Fibroblast of upper back skin (primary cell): ENCODE data around the gene SLC25A19.
A peak's percentile ranks its signal among the peaks of the same experiment; 100 is the strongest.
"Not testable (repeated sequence)": the region's sequence is repeated elsewhere in the genome, so short reads cannot be mapped to it uniquely, and the experiment has no call there.

ENCODE experiments used
- DNase-seq: peaks from one replicate; pipeline ENCODE4 v3.0.0-alpha.2; 2013

The SLC25A19 gene

GRCh38 chr17:75266316-75267152 is 22.7 kb downstream of the SLC25A19 start:
- no peak for DNase-seq

DNA sequence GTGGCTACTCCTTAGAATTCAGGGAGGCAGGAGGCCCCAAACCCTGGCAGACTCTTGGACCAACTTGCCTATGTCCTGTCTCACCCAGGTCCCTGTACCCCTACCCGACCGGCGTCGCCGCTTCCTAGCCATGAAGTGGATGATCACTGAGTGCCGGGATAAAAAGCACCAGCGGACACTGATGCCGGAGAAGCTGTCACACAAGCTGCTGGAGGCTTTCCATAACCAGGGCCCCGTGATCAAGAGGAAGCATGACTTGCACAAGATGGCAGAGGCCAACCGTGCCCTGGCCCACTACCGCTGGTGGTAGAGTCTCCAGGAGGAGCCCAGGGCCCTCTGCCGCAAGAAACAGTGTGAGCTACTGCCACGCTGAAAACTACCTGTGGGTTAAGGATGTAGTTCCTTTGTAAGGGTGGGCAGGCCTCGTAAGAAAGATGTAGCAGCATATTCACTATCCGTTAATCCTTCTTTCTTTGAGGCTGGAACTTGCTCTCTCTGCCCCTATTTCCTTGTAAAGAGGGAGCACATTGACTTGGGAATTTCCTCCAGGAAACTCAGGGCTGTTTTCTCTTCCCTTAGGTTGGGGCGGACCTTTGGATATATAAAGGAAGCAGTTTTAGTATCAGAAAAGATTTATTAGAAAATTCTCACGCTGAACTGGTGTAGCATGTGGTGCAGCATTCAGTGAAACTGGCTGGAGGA is 23.5 kb downstream of the SLC25A19 start:
- DNase-seq = no peak

GRCh38 chr17:75263055-75263454 is 26.2 kb downstream of the SLC25A19 start:
- DNase-seq = no peak

DNA sequence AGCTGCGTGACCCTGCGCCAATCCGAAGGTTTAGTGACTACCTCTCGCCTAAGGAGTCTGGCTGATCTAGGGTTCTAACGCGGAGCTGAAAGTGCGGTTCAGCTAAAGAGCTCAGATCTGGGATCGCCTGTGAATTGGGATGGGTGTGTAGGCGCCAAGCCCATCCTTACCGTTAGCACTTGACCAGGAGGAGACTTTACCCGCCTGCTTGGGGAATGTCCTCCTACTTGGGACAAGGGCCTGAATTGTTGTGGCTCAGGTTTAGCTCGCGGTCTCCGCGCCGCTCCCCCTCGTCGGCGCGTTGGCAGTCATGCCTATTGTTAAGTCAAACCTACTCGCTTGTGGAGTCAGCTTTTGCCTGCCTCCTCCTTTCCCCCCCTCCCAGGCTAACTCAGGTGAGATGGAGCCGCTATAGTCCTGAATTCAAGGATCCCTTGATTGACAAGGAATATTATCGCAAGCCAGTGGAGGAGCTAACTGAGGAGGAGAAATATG is 27.1 kb downstream of the SLC25A19 start:
- peak; percentile 14 for DNase-seq

DNA sequence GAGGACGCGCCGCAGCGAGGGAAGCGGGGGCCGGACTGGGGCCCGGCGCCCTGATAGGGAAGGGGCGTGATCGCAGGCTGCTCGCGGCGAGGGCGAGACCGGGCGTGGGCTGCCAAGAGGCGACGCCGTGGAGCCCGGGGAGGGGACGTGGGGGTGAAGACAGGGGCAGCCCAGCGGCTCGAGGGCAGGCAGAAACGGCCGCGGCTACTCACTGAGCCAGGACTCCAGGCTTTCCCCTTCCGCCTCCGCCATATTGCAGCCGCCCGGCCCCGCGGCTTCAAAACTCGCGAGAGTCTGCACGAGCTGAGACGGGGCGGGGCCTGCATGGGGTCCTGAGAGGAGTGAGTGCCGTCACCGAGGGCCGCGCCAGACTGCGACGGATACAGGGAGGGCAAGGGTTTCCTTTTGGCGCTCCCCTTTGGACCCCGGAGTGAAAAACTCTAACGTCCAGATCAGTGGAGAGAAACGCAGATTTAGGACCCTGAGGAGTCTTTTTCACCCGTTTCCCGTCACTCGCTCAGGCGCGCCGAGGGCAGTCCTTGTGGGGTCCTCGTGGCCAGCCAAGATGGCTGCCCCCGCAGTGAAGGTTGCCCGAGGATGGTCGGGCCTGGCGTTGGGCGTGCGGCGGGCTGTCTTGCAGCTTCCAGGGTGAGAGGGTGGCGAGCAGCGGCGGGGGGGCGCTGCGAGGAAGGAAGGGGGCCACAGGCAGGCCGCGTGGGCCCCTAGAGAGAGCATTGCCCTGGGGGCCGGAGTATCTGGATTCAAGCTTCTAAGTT is 27.7 kb downstream of the SLC25A19 start, which contains the start of the genes GGA3 and MRPS7:
TSS of gene GGA3 (minus strand) at position 271 of the 776 bp plus-strand sequence. CDS start at position 252, 19 bp downstream.
TSS of gene MRPS7 (plus strand) at position 544 of the 776 bp plus-strand sequence. CDS start at position 566, 22 bp downstream.
- DNase-seq = peak; percentile 93

GRCh38 chr17:75260641-75261335 is 28.4 kb downstream of the SLC25A19 start:
- DNase-seq = no peak

DNA sequence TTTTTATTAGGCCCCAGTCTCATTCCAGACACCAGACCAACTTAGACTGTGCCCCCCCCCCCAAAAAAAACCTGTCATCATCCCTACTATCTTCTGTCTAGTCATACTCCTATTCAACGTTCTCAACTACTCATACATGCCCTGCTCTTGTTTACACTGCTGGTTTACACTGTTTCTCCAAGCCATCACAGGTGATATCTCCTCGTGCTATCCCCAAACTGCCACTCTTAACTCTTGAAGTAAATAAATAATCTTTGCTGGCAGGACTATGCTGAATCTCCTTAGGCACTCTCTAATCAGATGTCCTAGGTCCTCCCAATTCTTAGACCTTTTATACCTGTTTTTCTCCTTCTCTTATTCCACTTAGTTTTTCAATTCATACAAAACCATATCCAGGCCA is 32.0 kb downstream of the SLC25A19 start:
- DNase-seq = not testable (repeated sequence)

- DNase-seq = not testable (repeated sequence)
Measured at GRCh38 chr17:75255954-75256698, 33.1 kb downstream of the SLC25A19 start.

GRCh38 chr17:75252039-75252816 is 37.0 kb downstream of the SLC25A19 start:
- DNase-seq = no peak

- peak; percentile 67 for DNase-seq
Measured at GRCh38 chr17:75250009-75250471, 39.2 kb downstream of the SLC25A19 start.

GRCh38 chr17:75249564-75249963 is 39.7 kb downstream of the SLC25A19 start:
- DNase-seq = no peak

DNA sequence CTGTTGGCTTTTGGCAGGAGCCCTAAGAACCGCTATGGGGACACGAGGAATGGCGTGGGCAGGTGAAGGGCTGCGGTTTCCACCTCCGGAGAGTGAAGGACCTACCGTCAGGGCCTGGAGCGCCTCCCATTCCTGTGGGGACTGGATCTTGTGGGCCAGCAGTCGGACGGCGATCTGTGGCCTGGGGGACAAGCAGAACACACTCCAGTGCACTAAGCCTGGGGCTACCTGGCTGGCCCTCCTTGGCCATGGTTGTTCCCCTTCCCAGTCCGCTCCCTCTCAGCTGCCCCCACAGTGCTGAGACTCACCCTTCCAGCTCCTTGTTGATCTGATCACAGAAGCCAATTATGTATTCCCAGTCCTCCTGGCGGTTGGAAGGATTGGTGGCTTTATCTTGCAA is 42.8 kb downstream of the SLC25A19 start:
- no peak for DNase-seq

DNA sequence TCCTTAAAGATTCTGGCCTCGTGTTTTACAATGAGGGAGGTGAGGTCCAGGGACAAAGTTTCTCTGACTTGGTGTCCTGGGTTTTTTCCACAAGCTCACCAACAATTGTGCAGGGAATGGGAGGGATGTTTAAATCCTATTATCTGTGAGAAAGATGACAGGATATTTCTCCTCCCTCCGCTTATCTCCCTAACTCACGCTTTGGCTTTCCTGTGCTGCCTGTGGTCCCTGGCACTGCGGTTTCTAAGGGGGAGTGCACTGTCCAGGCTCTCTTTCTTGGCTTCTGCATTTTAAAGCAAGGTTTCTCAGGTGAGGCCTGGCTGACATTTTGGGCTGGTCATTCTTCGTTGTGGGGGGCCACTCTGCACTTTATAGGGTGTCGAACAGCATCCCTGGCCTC is 44.2 kb downstream of the SLC25A19 start:
- DNase-seq = no peak

DNA sequence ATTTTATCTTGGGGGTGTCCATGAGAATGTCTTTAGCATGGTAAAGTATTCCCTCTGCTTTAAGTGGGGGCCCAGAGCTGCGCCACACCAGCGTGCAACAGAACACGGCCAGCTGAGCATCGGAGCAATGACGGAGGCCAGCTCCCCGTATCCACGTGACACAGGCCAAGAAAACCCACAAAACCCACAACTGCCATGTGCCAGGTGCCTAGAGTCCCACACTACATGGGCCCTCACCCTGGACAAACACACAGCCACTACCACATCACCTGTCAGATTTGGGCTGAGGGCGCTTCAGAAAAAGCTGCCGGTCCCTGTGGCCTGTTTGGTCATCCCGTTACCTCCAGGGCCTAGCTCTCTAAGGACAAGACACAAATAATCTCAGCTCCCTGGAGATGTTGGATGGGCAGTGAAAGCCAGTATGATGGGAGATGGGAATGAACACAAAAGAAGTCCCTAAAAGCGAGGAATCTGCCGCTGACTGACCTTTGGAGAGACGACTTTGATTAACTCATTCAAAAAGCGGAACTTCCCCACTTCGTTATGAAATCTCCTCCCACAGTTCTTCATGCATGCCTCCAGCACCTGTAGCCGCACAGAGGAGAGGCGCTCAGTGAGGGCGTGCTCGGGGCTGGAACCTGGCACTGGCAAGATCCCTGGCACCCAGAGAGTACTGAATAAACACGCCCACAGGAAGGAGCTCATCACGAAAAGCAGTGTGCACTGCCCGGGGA is 44.9 kb downstream of the SLC25A19 start:
- no peak for DNase-seq

DNA sequence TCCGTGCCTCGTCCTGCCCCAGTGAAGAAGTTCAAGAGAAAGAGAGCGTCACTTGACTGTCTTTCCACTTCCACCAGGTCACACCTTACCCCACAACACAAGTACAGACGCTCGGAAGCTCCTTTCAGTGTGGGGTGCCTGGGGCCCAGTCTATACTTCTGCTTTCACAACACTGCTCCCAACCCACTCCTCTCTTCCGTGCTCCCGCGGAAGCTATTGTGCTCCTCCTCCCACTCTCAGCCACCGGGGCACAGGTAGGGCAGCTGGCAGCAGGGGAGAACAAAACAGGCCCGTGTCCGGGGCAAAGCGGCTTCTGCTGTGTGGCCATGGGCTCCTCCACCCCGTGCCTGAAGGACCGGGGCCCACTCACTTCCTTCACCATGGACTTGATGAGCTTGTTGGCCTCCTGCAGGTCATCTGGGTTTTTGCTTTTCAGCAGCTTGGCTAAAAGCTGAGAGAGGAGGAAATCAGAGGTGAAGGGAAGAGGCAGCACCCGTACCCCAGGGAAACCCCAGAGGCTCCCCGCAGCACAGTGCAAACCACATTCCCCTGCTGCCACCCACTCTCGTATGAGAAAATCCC is 46.7 kb downstream of the SLC25A19 start:
- DNase-seq = no peak

DNA sequence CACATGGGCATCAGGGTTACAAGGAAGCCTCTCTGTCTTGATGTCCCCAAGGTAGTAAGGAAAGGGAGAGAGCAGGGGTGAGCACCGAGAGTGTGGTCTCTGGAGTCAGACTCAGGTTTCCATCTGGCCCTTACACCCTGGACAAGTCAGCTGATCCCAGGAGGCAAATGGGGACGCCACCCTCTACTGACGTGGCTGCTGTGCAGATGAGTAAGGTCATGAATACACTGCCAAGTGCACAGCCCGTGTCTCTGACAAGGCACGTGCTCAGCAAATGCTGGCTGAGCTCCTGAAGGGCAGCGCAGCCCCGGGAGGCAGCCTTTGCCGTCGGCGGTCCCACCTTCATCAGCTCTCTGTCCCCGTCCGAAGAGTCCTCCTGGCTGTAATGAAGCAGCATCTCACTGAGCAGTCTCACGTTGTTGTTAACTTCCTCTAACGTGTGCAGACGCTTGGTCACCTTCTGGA is 47.2 kb downstream of the SLC25A19 start:
- DNase-seq = peak; percentile 21

DNA sequence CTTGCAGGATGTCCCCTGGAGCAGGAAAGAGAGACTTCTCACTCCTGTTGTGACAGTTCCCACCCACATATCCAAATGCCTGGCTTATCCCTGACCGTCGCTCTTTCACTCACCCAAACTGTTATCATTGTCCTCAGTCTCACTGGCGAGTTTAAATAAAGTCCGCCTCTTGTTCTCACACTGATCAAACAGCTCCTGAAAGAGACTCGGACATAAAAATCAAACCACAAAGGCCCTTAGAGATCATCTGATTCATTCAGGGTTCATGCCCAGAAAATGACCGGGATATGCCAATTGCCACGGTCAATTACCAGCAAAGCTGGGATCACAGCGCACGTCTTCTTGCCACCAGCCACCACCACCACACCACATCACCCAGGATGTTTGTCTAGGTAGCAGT is 47.7 kb downstream of the SLC25A19 start:
- no peak for DNase-seq

DNA sequence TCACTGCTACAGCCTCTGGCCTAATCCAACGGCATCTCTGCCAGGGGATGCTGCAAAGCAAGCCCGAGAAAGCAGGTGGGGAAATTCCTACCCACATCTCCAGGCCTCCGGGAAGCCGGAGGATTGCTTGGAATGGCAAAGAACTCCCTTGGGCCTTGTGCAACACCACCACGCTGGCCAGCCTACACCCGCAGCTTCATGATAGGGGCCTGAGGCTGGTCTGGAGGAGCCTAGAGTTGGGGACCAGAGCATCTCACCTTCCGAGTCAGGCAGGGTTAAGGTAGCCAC is 48.1 kb downstream of the SLC25A19 start:
- peak; percentile 34 for DNase-seq

DNA sequence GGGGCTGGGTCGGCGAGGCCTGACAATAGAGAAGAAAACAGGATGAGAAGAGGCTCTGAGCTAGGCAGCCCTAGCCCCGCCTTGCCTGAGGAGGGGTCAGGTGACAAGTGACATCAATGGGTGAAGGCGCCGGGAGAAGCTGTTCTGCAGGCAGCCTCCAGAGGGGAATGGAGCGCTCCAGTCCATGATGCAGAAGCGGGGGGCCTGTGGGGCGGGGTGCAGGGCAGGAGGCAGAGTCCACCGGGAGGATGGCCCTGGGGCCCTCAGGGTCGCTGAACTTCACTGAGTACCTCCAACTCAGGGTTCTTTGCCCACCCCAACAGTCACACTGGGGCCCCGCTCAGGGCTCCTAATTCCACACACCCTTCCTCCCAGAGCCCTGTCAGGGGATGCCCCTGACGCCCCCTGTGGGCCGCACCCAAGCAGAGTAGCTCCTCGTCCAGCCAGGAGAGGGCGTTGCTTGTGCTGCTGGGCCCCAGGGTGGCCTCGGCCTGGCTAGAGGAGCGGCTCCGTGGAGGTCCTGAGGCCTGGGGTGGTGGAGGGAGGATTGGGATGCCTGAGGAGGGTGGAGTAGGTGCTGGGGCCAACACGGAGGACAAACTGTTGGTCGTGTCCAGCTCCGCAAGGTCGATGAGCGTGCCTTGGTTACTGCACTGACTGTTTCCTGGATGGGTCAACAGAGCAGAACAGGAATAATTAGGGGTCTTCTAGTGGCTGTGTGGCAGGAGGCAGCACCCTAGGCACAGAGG is 48.7 kb downstream of the SLC25A19 start:
- peak; percentile 26 for DNase-seq
